Measurements from ENCODE around the gene CEACAM19.

Gene CEACAM19

GRCh38 chr19:44722131-44723121, 51.1 kb downstream of the CEACAM19 start:
- no peak for DNase-seq (ENCODE audit: low read depth, low spot score)

- no peak for DNase-seq (ENCODE audit: low read depth, low spot score)
Measured at GRCh38 chr19:44723299-44723951, 52.1 kb downstream of the CEACAM19 start.

- DNase-seq (ENCODE audit: low read depth, low spot score), result no peak
Measured at GRCh38 chr19:44723952-44724319, 52.7 kb downstream of the CEACAM19 start.

GRCh38 chr19:44725251-44725650, 54.0 kb downstream of the CEACAM19 start:
- DNase-seq (ENCODE audit: low read depth, low spot score), result no peak

- no peak for DNase-seq (ENCODE audit: low read depth, low spot score)
Measured at GRCh38 chr19:44725684-44726083, 54.4 kb downstream of the CEACAM19 start.

- no peak for DNase-seq (ENCODE audit: low read depth, low spot score)
Measured at GRCh38 chr19:44726465-44726864, 55.2 kb downstream of the CEACAM19 start.

- no peak for DNase-seq (ENCODE audit: low read depth, low spot score)
Measured at GRCh38 chr19:44728178-44728577, 56.9 kb downstream of the CEACAM19 start.

- DNase-seq (ENCODE audit: low read depth, low spot score), result no peak
Measured at GRCh38 chr19:44729516-44730033, 58.3 kb downstream of the CEACAM19 start.

- DNase-seq (ENCODE audit: low read depth, low spot score), result no peak
Measured at GRCh38 chr19:44731081-44731480, 59.8 kb downstream of the CEACAM19 start.

GRCh38 chr19:44731622-44732021, 60.3 kb downstream of the CEACAM19 start:
- DNase-seq (ENCODE audit: low read depth, low spot score), result no peak

- DNase-seq (ENCODE audit: low read depth, low spot score), result no peak
Measured at GRCh38 chr19:44732235-44733014, 61.1 kb downstream of the CEACAM19 start.
